SJCRH30 (cell line): ENCODE measurements around the gene CFB. TPM values are rescaled to one million over a fixed set of nuclear protein-coding genes. Genes with fewer than 3 reads are reported as not detected.

Experiments
- DNase-seq, 2 experiments: peaks; one replicate each; pipeline ENCODE4 v3.0.0-alpha.2; 2015 to 2020
- H3K27ac ChIP-seq: fragments of 250-450 bp; sonication (Bioruptor Pico); 2 replicates; pipeline ENCODE4 v1.5.1; 2020; ENCODE audit warnings: mild to moderate bottlenecking, moderate library complexity
- H3K27me3 ChIP-seq: fragments of 250-450 bp; sonication (Bioruptor Pico); 2 replicates; pipeline ENCODE4 v1.5.1; 2020; ENCODE audit warnings: mild to moderate bottlenecking, moderate library complexity
- H3K36me3 ChIP-seq: fragments of 250-450 bp; sonication (Bioruptor Pico); 2 replicates; pipeline ENCODE4 v1.5.1; 2020; ENCODE audit warnings: mild to moderate bottlenecking, moderate library complexity
- H3K4me1 ChIP-seq: fragments of 250-450 bp; sonication (Bioruptor Pico); 2 replicates; pipeline ENCODE4 v1.5.1; 2020; ENCODE audit warnings: mild to moderate bottlenecking, moderate library complexity
- H3K4me3 ChIP-seq: fragments of 250-450 bp; sonication (Bioruptor Pico); 2 replicates; pipeline ENCODE4 v1.5.1; 2020; ENCODE audit warnings: mild to moderate bottlenecking, moderate library complexity
- H3K9me3 ChIP-seq: fragments of 250-450 bp; sonication (Bioruptor Pico); replicated peaks from 2 replicates; pipeline ENCODE4 v1.5.1; 2020; ENCODE audit warnings: mild to moderate bottlenecking, moderate library complexity
- total RNA-seq: library from RNA; depleted of rRNA; stranded (reverse); fragments of >200 nt; shearing (Covaris generic); gene quantifications from 2 replicates; pipeline ENCODE4 v1.2.3, GENCODE V29; 2014

CFB gene
- total RNA-seq, 1 experiment from 2014 or later = not detected

- peaks cover 4% of the 10 kb centered on the region; the same call in 1 of the 2 replicates for H3K27me3 ChIP-seq
- H3K27ac ChIP-seq = no peak overlapping the region
- H3K4me1 ChIP-seq = peaks cover 5% of the 10 kb centered on the region; the same call in 1 of the 2 replicates
- peaks cover 32% of the 10 kb centered on the region for H3K36me3 ChIP-seq
- no peaks in the 10 kb centered on the region for H3K9me3 ChIP-seq
- DNase-seq = no peak
- H3K4me3 ChIP-seq = no peak overlapping the region
These were observed 4.1 kb downstream of the CFB start for GRCh38 chr6:31949926-31950548.

GRCh38 chr6:31952140-31952805, 6.4 kb downstream of the CFB start:
- H3K27me3 ChIP-seq = no peaks in the 10 kb centered on the region
- H3K4me1 ChIP-seq = peaks cover 5% of the 10 kb centered on the region; the same call in 1 of the 2 replicates
- H3K4me3 ChIP-seq = no peak overlapping the region
- peaks cover 41% of the 10 kb centered on the region for H3K36me3 ChIP-seq
- no peak overlapping the region for H3K27ac ChIP-seq
- no peaks in the 10 kb centered on the region for H3K9me3 ChIP-seq
- DNase-seq = peak; percentile 54 to 78

GRCh38 chr6:31952890-31953289, 7.0 kb downstream of the CFB start:
- Histone ChIP-seq H3K27ac (no peak overlapping the region), H3K4me3 (no peak overlapping the region), H3K27me3 (no peaks in the 10 kb centered on the region), H3K36me3 (peaks cover 42% of the 10 kb centered on the region), H3K9me3 (no peaks in the 10 kb centered on the region), H3K4me1 (peaks cover 6% of the 10 kb centered on the region; the same call in 1 of the 2 replicates)
- no peak for DNase-seq

GRCh38 chr6:31954511-31954910, 8.6 kb downstream of the CFB start:
- no peak for DNase-seq
- no peak overlapping the region for H3K27ac ChIP-seq
- peaks cover 42% of the 10 kb centered on the region for H3K36me3 ChIP-seq
- H3K9me3 ChIP-seq = no peaks in the 10 kb centered on the region
- no peak overlapping the region for H3K4me3 ChIP-seq
- peaks cover 3% of the 10 kb centered on the region; the same call in 1 of the 2 replicates for H3K4me1 ChIP-seq
- no peaks in the 10 kb centered on the region for H3K27me3 ChIP-seq

- H3K27ac ChIP-seq = no peak overlapping the region
- H3K4me3 ChIP-seq = no peak overlapping the region
- H3K9me3 ChIP-seq = no peaks in the 10 kb centered on the region
- H3K36me3 ChIP-seq = peaks cover 35% of the 10 kb centered on the region
- no peak for DNase-seq
- H3K4me1 ChIP-seq = peaks cover 3% of the 10 kb centered on the region; the same call in 1 of the 2 replicates
- no peaks in the 10 kb centered on the region for H3K27me3 ChIP-seq
These were observed 10.9 kb downstream of the CFB start for GRCh38 chr6:31956796-31957195.

- Histone ChIP-seq H3K9me3 (no peaks in the 10 kb centered on the region), H3K27me3 (no peaks in the 10 kb centered on the region), H3K36me3 (peaks cover 28% of the 10 kb centered on the region), H3K4me3 (peak overlapping the region; percentile 76), H3K4me1 (peaks cover 3% of the 10 kb centered on the region; the same call in 1 of the 2 replicates), H3K27ac (peak overlapping the region; percentile 52)
- peak in 1 of 2 experiments; percentile 18 for DNase-seq
These were observed 12.5 kb downstream of the CFB start for GRCh38 chr6:31958412-31958740.

- Histone ChIP-seq H3K36me3 (peaks cover 22% of the 10 kb centered on the region), H3K27me3 (no peaks in the 10 kb centered on the region), H3K4me1 (peaks cover 3% of the 10 kb centered on the region; the same call in 1 of the 2 replicates), H3K27ac (peak within 1 kb of the TSS; percentile 52), H3K4me3 (peak within 1 kb of the TSS; percentile 76), H3K9me3 (no peaks in the 10 kb centered on the region)
- peak; percentile 97 for DNase-seq
These were observed 13.1 kb downstream of the CFB start, which contains the start of the genes NELFE and SKIC2 for GRCh38 chr6:31958741-31959739. NELFE (minus strand) TSS chr6:31958971; CDS start chr6:31958446, 525 bp downstream. SKIC2 (plus strand) TSS chr6:31959175; CDS start chr6:31959193, 18 bp downstream.

- Histone ChIP-seq H3K9me3 (no peaks in the 10 kb centered on the region), H3K4me1 (peaks cover 3% of the 10 kb centered on the region; the same call in 1 of the 2 replicates), H3K4me3 (no peak overlapping the region), H3K36me3 (peaks cover 19% of the 10 kb centered on the region), H3K27ac (no peak overlapping the region), H3K27me3 (no peaks in the 10 kb centered on the region)
- DNase-seq = no peak
These were observed 15.7 kb downstream of the CFB start for GRCh38 chr6:31961616-31962015.

GRCh38 chr6:31963921-31964320, 18.0 kb downstream of the CFB start:
- H3K9me3 ChIP-seq = no peaks in the 10 kb centered on the region
- H3K36me3 ChIP-seq = peaks cover 22% of the 10 kb centered on the region
- H3K4me3 ChIP-seq = no peak overlapping the region
- no peak for DNase-seq
- no peaks in the 10 kb centered on the region for H3K4me1 ChIP-seq
- no peak overlapping the region for H3K27ac ChIP-seq
- H3K27me3 ChIP-seq = no peaks in the 10 kb centered on the region

GRCh38 chr6:31965700-31966099, 19.8 kb downstream of the CFB start:
- Histone ChIP-seq H3K4me3 (no peak overlapping the region), H3K27me3 (no peaks in the 10 kb centered on the region), H3K4me1 (no peaks in the 10 kb centered on the region), H3K36me3 (peaks cover 29% of the 10 kb centered on the region), H3K27ac (no peak overlapping the region), H3K9me3 (no peaks in the 10 kb centered on the region)
- no peak for DNase-seq

- H3K4me3 ChIP-seq = no peak overlapping the region
- no peaks in the 10 kb centered on the region for H3K9me3 ChIP-seq
- no peak overlapping the region for H3K27ac ChIP-seq
- H3K4me1 ChIP-seq = no peaks in the 10 kb centered on the region
- peaks cover 29% of the 10 kb centered on the region for H3K36me3 ChIP-seq
- no peak for DNase-seq
- no peaks in the 10 kb centered on the region for H3K27me3 ChIP-seq
These were observed 20.6 kb downstream of the CFB start for GRCh38 chr6:31966506-31966905.

GRCh38 chr6:31966997-31967925, 21.4 kb downstream of the CFB start:
- H3K36me3 ChIP-seq = peaks cover 27% of the 10 kb centered on the region
- DNase-seq = no peak

GRCh38 chr6:31967926-31968320, 22.0 kb downstream of the CFB start:
- Histone ChIP-seq H3K9me3 (no peaks in the 10 kb centered on the region), H3K4me1 (no peaks in the 10 kb centered on the region), H3K4me3 (no peak overlapping the region), H3K27me3 (no peaks in the 10 kb centered on the region), H3K36me3 (peaks cover 24% of the 10 kb centered on the region), H3K27ac (no peak overlapping the region)
- DNase-seq = no peak

More at GRCh38 chr6:31966997-31967925, 21.4 kb downstream of the CFB start:
- H3K9me3 ChIP-seq = no peaks in the 10 kb centered on the region
- H3K27me3 ChIP-seq = no peaks in the 10 kb centered on the region
- H3K4me3 ChIP-seq = no peak overlapping the region
- no peak overlapping the region for H3K27ac ChIP-seq
- no peaks in the 10 kb centered on the region for H3K4me1 ChIP-seq

- Histone ChIP-seq H3K4me3 (no peak overlapping the region), H3K36me3 (peaks cover 22% of the 10 kb centered on the region), H3K27ac (no peak overlapping the region), H3K4me1 (no peaks in the 10 kb centered on the region; the same call in 1 of the 2 replicates), H3K27me3 (no peaks in the 10 kb centered on the region), H3K9me3 (no peaks in the 10 kb centered on the region)
- no peak for DNase-seq
These were observed 22.4 kb downstream of the CFB start for GRCh38 chr6:31968326-31968725.
